T-helper 17 cell (primary cell): ENCODE data around the gene ASPG. TPM values are rescaled to one million over a fixed set of nuclear protein-coding genes. Genes with fewer than 3 reads are reported as not detected.

ENCODE experiments used
- ATAC-seq: fragments of 150-1000 bp; cut with Tn5 transposase; 2 replicates; pipeline ENCODE4 v1.10.0; 2021; ENCODE audit warnings: mild to moderate bottlenecking, moderate library complexity
- DNase-seq, 3 donors: peaks; one replicate each; pipeline versions ENCODE4 v3.0.0 to v3.0.0-alpha.2; 2020 to 2021
- H3K9me3 ChIP-seq: one replicate; pipeline ENCODE4 v1.7.0; 2013; ENCODE audit warnings: low read length, mild to moderate bottlenecking; ENCODE audit not compliant: control insufficient read depth, poor library complexity, severe bottlenecking
- H3K27ac Mint-ChIP-seq: one replicate; pipeline ENCODE4 v1.8.0; 2022; ENCODE audit warnings: mild to moderate bottlenecking, moderate library complexity, mixed read lengths
- H3K27me3 Mint-ChIP-seq: one replicate; pipeline ENCODE4 v1.8.0; 2022; ENCODE audit warnings: mixed read lengths
- H3K36me3 Mint-ChIP-seq: one replicate; pipeline ENCODE4 v1.8.0; 2022; ENCODE audit warnings: low read depth, mixed read lengths
- H3K4me1 Mint-ChIP-seq: one replicate; pipeline ENCODE4 v1.8.0; 2022; ENCODE audit warnings: mild to moderate bottlenecking, mixed read lengths
- H3K4me3 Mint-ChIP-seq: one replicate; pipeline ENCODE4 v1.8.0; 2022; ENCODE audit warnings: mild to moderate bottlenecking, moderate library complexity, mixed read lengths
- total RNA-seq, 4 donors: library from RNA in 2 of 4; stranded (reverse) in 2 of 4; gene quantifications; one replicate each; pipeline ENCODE4 v1.2.3 and lab custom pipeline; 2022 to 2026

ASPG gene
- total RNA-seq, 2 donors from 2014 or later = not detected

- no peaks in the 10 kb centered on the region for H3K36me3 Mint-ChIP-seq
- H3K4me1 Mint-ChIP-seq = no peaks in the 10 kb centered on the region
- ATAC-seq (peak; percentile 7), DNase-seq (peak in 2 of 3 donors; percentile 3 to 10)
- peak overlapping the region; percentile 58 for H3K4me3 Mint-ChIP-seq
- H3K27me3 Mint-ChIP-seq = peaks cover 32% of the 10 kb centered on the region
- no peak overlapping the region for H3K27ac Mint-ChIP-seq
- H3K9me3 ChIP-seq = no peaks in the 10 kb centered on the region
These were observed 53.4 kb downstream of the ASPG start for GRCh38 chr14:104138718-104139459.

GRCh38 chr14:104139460-104140212 lies 54.1 kb downstream of the ASPG start:
- H3K27ac Mint-ChIP-seq = no peak overlapping the region
- no peaks in the 10 kb centered on the region for H3K4me1 Mint-ChIP-seq
- no peaks in the 10 kb centered on the region for H3K9me3 ChIP-seq
- peak overlapping the region; percentile 58 for H3K4me3 Mint-ChIP-seq
- H3K27me3 Mint-ChIP-seq = peaks cover 28% of the 10 kb centered on the region
- H3K36me3 Mint-ChIP-seq = no peaks in the 10 kb centered on the region
- DNase-seq (peak in 1 of 3 donors; percentile 1), ATAC-seq (no peak)

- DNase-seq (peak in 1 of 3 donors; percentile 8), ATAC-seq (no peak)
- H3K9me3 ChIP-seq = no peaks in the 10 kb centered on the region
- H3K4me1 Mint-ChIP-seq = no peaks in the 10 kb centered on the region
- H3K4me3 Mint-ChIP-seq = peak overlapping the region; percentile 31
- no peaks in the 10 kb centered on the region for H3K36me3 Mint-ChIP-seq
- peaks cover 24% of the 10 kb centered on the region for H3K27me3 Mint-ChIP-seq
- H3K27ac Mint-ChIP-seq = no peak overlapping the region
These were observed 54.6 kb downstream of the ASPG start for GRCh38 chr14:104140213-104140462.

- H3K9me3 ChIP-seq = no peaks in the 10 kb centered on the region
- Mint-ChIP-seq H3K36me3 (no peaks in the 10 kb centered on the region), H3K27ac (no peak overlapping the region), H3K4me1 (no peaks in the 10 kb centered on the region), H3K27me3 (peaks cover 20% of the 10 kb centered on the region), H3K4me3 (peak overlapping the region; percentile 33)
- ATAC-seq (no peak), DNase-seq (peak in 2 of 3 donors; percentile 3 to 4)
These were observed 55.2 kb downstream of the ASPG start for GRCh38 chr14:104140463-104141331.

GRCh38 chr14:104141621-104142091 lies 56.2 kb downstream of the ASPG start:
- Mint-ChIP-seq H3K36me3 (no peaks in the 10 kb centered on the region), H3K4me1 (peaks cover 6% of the 10 kb centered on the region), H3K27ac (no peak overlapping the region), H3K27me3 (peaks cover 27% of the 10 kb centered on the region), H3K4me3 (no peak overlapping the region)
- ATAC-seq (no peak), DNase-seq (peak in 2 of 3 donors; percentile 1 to 4)
- no peaks in the 10 kb centered on the region for H3K9me3 ChIP-seq

GRCh38 chr14:104142136-104142945 lies 56.8 kb downstream of the ASPG start:
- Mint-ChIP-seq H3K27ac (no peak overlapping the region), H3K36me3 (no peaks in the 10 kb centered on the region), H3K4me3 (no peak overlapping the region), H3K27me3 (peaks cover 21% of the 10 kb centered on the region), H3K4me1 (peaks cover 6% of the 10 kb centered on the region)
- ATAC-seq (no peak), DNase-seq (peak in 2 of 3 donors; percentile 2 to 4)
- no peaks in the 10 kb centered on the region for H3K9me3 ChIP-seq

GRCh38 chr14:104142946-104143470 lies 57.5 kb downstream of the ASPG start:
- DNase-seq = peak in 1 of 3 donors; percentile 0
- H3K9me3 ChIP-seq = no peaks in the 10 kb centered on the region
- H3K27ac Mint-ChIP-seq = no peak overlapping the region
- peaks cover 21% of the 10 kb centered on the region for H3K27me3 Mint-ChIP-seq
- H3K4me3 Mint-ChIP-seq = no peak overlapping the region
- peaks cover 6% of the 10 kb centered on the region for H3K4me1 Mint-ChIP-seq
- H3K36me3 Mint-ChIP-seq = no peaks in the 10 kb centered on the region
- ATAC-seq = no peak

- peaks cover 21% of the 10 kb centered on the region for H3K27me3 Mint-ChIP-seq
- H3K36me3 Mint-ChIP-seq = no peaks in the 10 kb centered on the region
- H3K4me3 Mint-ChIP-seq = no peak overlapping the region
- no peaks in the 10 kb centered on the region for H3K9me3 ChIP-seq
- peaks cover 7% of the 10 kb centered on the region for H3K4me1 Mint-ChIP-seq
- H3K27ac Mint-ChIP-seq = no peak overlapping the region
- ATAC-seq (no peak), DNase-seq (peak in 2 of 3 donors; percentile 2 to 3)
These were observed 58.3 kb downstream of the ASPG start for GRCh38 chr14:104143521-104144452.

GRCh38 chr14:104144453-104144790 lies 58.9 kb downstream of the ASPG start:
- Mint-ChIP-seq H3K27ac (no peak overlapping the region), H3K27me3 (peaks cover 21% of the 10 kb centered on the region), H3K4me3 (peak overlapping the region; percentile 9), H3K4me1 (peaks cover 7% of the 10 kb centered on the region), H3K36me3 (no peaks in the 10 kb centered on the region)
- DNase-seq = no peak
- ATAC-seq = no peak
- H3K9me3 ChIP-seq = no peaks in the 10 kb centered on the region

- DNase-seq (peak in 2 of 3 donors; percentile 3 to 8), ATAC-seq (no peak)
- peaks cover 17% of the 10 kb centered on the region for H3K27me3 Mint-ChIP-seq
- peaks cover 7% of the 10 kb centered on the region for H3K4me1 Mint-ChIP-seq
- H3K36me3 Mint-ChIP-seq = no peaks in the 10 kb centered on the region
- no peaks in the 10 kb centered on the region for H3K9me3 ChIP-seq
- peak overlapping the region; percentile 9 for H3K4me3 Mint-ChIP-seq
- H3K27ac Mint-ChIP-seq = peak overlapping the region; percentile 24
These were observed 59.7 kb downstream of the ASPG start for GRCh38 chr14:104144911-104145825.
